ENCODE results near the gene PXMP4.

GRCh38 chr20:33681728-33682353 lies 38.3 kb downstream of the PXMP4 start:
- TF ChIP-seq CTCF (IDR thresholded peaks at IDR 0.05) (no peak), POLR2A (IDR thresholded peaks at IDR 0.05) (no peak)
